Measurements from ENCODE around the gene RAB31. TPM values are rescaled to one million over a fixed set of nuclear protein-coding genes. Genes with fewer than 3 reads are reported as not detected.
"Not testable (repeated sequence)": the region's sequence is repeated elsewhere in the genome, so short reads cannot be mapped to it uniquely, and the experiment has no call there.

The RAB31 gene
- total RNA-seq, 3 donors from 2014 or later: 12.8 to 58.5 (median 27.4) TPM

DNA sequence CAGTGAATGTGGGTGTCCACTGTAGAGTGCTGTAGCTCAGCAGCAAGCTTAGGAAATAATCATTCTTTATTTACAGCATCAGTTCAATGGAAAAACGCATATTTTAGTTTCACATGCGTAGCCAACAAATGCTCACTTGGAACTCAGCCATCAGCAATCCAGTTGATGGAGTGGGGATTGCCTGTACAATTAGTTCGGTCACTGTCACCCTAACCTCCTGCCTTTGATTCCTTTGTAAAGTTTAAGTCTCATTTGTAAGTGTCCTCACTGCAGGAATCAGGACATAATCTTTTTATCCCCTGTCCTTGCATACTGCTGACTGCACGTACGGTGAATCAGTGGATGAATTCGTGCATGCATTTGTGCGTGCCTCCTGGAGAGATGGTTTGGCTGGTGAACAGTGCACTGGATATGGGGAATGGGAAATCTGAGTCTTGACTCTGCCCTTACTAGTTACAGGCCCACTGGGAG lies 55.9 kb downstream of the RAB31 start:
- intact Hi-C loops (cut with DNase I, micrococcal nuclease): loop anchor here in 1 of 2 donors (10.0 kb wide), 1 partner anchor 161 kb away; no protein-coding TSS in a partner anchor
- TF ChIP-seq, protein P1, sequence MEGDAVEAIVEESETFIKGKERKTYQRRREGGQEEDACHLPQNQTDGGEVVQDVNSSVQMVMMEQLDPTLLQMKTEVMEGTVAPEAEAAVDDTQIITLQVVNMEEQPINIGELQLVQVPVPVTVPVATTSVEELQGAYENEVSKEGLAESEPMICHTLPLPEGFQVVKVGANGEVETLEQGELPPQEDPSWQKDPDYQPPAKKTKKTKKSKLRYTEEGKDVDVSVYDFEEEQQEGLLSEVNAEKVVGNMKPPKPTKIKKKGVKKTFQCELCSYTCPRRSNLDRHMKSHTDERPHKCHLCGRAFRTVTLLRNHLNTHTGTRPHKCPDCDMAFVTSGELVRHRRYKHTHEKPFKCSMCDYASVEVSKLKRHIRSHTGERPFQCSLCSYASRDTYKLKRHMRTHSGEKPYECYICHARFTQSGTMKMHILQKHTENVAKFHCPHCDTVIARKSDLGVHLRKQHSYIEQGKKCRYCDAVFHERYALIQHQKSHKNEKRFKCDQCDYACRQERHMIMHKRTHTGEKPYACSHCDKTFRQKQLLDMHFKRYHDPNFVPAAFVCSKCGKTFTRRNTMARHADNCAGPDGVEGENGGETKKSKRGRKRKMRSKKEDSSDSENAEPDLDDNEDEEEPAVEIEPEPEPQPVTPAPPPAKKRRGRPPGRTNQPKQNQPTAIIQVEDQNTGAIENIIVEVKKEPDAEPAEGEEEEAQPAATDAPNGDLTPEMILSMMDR (IDR thresholded peaks at IDR 0.05): no peak
- ATAC-seq (no peak), DNase-seq (no peak)
- H3K4me1 ChIP-seq (ENCODE audit: low read depth): no peaks in the 10 kb centered on the region
- no peaks in the 10 kb centered on the region for H3K9me3 ChIP-seq
- no peaks in the 10 kb centered on the region for H3K36me3 ChIP-seq (ENCODE audit: low read depth)
- no peak overlapping the region for H3K4me3 ChIP-seq

DNA sequence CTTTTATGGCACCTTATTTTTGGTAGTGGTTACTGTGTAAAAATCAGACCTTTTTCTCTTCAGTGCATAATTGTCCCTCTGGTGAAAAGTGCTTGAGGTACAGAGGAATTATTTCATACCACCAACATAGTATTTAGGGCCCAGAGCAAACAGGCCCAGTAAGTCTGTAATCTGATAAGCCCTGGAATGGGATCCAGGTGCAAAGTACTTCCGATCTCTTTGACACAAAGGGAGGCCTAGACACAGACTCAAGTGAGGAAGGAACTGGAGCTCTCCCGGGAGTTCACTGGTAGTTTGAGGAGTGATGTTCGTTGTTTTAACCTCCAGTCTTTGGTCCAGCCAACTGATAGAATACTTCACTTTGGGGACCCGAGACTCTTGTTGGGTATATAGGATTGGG lies 57.4 kb downstream of the RAB31 start:
- intact Hi-C loops (cut with DNase I, micrococcal nuclease): loop anchor here in 1 of 2 donors (10.0 kb wide), 1 partner anchor 159 kb away; no protein-coding TSS in a partner anchor
- Histone ChIP-seq H3K4me3 (no peak overlapping the region), H3K9me3 (no peaks in the 10 kb centered on the region), H3K4me1 (ENCODE audit: low read depth) (no peaks in the 10 kb centered on the region), H3K36me3 (ENCODE audit: low read depth) (no peaks in the 10 kb centered on the region)
- DNase-seq (no peak), ATAC-seq (peak; percentile 37)
- TF ChIP-seq, protein P1 (IDR thresholded peaks at IDR 0.05): no peak

DNA sequence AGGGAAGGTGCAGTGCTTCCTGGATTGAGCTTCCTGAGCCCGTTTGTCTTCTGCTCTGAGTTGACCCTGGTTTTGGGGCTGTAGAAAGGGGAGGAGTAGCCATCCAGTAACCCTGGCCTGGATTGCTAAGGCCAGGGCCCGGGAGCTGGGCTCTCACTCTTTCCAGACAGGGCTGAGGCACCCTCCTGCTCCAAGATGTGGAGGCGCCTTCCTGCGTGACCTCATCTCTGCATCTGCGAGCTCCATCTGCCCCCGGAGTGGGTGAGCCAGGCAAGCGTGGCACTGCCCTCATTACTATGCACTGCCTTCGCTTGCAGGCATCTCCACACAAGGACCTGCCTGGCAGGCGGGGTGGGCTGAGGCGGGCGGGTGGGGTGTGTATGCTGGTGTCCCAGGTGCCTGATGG lies 58.0 kb downstream of the RAB31 start:
- TF ChIP-seq, protein P1 (IDR thresholded peaks at IDR 0.05): no peak
- Histone ChIP-seq H3K9me3 (no peaks in the 10 kb centered on the region), H3K36me3 (ENCODE audit: low read depth) (no peaks in the 10 kb centered on the region), H3K4me3 (no peak overlapping the region), H3K4me1 (ENCODE audit: low read depth) (no peaks in the 10 kb centered on the region)
- DNase-seq: no peak
- ATAC-seq: no peak
- intact Hi-C loops (cut with DNase I, micrococcal nuclease): loop anchor here in 1 of 2 donors (10.0 kb wide), 1 partner anchor 159 kb away; no protein-coding TSS in a partner anchor

DNA sequence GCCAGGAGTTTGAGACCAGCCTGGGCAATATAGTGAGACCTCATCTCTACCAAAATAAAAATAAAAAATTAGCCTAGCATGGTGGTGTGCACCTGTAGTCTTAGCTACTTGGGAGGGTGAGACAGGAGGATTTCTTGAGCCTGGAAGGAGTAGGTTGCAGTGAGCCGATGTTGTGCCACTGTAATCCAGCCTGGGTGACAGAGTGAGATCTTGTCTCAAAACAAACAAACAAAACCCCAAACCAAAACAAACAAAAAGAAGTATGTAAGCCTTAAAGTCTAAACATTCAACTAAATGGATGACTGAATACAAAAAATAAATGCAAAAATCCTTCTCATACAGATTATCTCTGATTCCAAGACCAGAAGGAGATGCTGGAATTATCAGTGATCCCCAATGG lies 58.6 kb downstream of the RAB31 start:
- intact Hi-C loops (cut with DNase I, micrococcal nuclease): loop anchor here in 1 of 2 donors (10.0 kb wide), 1 partner anchor 158 kb away; no protein-coding TSS in a partner anchor
- no peak overlapping the region for H3K4me3 ChIP-seq
- DNase-seq: no peak

DNA sequence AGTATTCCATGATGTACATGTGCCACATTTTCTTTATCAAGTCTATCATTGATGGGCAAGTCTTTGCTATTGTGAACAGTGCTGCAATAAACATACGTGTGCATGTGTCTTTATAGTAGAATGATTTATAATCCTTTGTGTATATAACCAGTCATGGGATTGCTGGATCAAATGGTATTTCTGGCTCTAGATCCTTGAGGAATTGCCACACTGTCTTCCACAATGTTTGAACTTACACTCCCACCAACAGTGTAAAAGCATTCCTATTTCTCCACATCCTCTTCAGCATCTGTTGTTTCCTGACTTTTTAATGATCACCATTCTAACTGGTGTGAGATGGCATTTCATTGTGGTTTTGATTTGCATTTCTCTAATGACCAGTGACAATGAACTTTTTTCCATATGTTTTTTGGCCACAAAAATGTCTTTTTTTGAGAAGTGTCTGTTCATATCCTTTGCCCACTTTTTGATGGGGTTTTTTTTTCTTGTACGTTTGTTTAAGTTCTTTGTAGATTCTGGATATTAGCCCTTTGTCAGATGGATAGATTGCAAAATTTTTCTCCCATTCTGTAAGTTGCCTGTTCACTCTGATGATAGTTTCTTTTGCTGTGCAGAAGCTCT lies 60.1 kb downstream of the RAB31 start:
- not testable (repeated sequence) for DNase-seq; H3K4me3 ChIP-seq; ATAC-seq; H3K36me3 ChIP-seq (ENCODE audit: low read depth); H3K4me1 ChIP-seq (ENCODE audit: low read depth); H3K9me3 ChIP-seq
- intact Hi-C loops (cut with DNase I, micrococcal nuclease): loop anchor here in 1 of 2 donors (10.0 kb wide), 1 partner anchor 157 kb away; no protein-coding TSS in a partner anchor

More for the DNA sequence above, 58.6 kb downstream of the RAB31 start:
- TF ChIP-seq, protein P1 (IDR thresholded peaks at IDR 0.05): no peak
- Histone ChIP-seq H3K9me3 (no peaks in the 10 kb centered on the region), H3K4me1 (ENCODE audit: low read depth) (no peaks in the 10 kb centered on the region), H3K36me3 (ENCODE audit: low read depth) (no peaks in the 10 kb centered on the region)
- no peak for ATAC-seq

DNA sequence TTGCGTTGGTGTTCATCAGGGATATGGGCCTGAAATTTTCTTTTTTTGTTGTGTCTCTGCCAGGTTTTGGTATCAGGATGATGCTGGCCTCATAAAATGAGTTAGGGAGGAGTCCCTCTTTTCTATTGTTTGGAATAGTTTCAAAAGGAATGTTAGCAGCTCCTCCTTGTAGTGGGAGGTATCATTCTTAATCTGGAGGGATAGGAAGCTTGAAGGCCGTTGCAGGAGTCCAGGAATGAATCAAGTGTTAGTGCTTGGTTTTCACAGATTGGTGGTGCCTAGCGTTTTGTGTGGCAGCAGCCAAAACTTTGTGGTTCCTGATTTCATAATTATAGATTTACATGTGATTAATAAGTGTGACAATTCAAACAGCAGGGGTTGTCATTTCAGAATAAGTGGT lies 62.0 kb downstream of the RAB31 start:
- not testable (repeated sequence) for H3K36me3 ChIP-seq (ENCODE audit: low read depth); H3K4me3 ChIP-seq; DNase-seq; H3K4me1 ChIP-seq (ENCODE audit: low read depth); ATAC-seq; H3K9me3 ChIP-seq
- intact Hi-C loops (cut with DNase I, micrococcal nuclease): loop anchor here in 1 of 2 donors (10.0 kb wide), 1 partner anchor 175 kb away; no protein-coding TSS in a partner anchor

All from mucosa of descending colon (tissue), 3 donors.